ENCODE data around the gene AZU1.
A peak's percentile ranks its signal among the peaks of the same experiment; 100 is the strongest.

AZU1 gene

DNA sequence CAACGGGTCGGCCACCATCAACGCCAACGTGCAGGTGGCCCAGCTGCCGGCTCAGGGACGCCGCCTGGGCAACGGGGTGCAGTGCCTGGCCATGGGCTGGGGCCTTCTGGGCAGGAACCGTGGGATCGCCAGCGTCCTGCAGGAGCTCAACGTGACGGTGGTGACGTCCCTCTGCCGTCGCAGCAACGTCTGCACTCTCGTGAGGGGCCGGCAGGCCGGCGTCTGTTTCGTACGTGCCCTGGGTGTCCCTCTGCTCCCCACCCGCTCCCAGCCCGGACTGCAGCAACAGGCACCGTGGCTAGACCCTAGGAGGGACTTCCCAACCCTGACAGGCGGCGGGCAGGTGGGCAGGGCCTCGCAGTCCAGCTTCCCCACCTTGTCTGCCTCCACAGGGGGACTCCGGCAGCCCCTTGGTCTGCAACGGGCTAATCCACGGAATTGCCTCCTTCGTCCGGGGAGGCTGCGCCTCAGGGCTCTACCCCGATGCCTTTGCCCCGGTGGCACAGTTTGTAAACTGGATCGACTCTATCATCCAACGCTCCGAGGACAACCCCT is 28.0 kb downstream of the AZU1 start:
- DNase-seq (ENCODE audit: low read depth): no peak

DNA sequence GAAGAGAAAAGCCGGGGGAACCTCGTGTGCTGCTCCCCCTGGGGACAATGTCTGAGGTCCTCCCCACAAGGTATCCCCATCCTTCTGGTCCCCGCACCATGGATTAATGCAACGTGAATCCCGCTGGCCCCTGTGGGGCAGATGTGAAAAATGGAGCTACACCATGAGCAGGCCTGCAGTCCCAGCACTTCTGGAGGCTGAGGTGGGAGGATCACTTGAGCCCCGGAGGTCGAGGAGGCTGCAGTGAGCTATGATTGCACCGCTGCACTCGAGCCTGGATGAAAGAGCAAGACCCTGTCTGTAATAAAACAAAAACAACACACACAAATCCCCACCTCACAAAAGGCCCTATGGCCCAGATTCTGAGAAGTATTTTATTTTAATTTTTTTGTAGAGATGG is 30.6 kb downstream of the AZU1 start:
- DNase-seq (ENCODE audit: low read depth): no peak

DNA sequence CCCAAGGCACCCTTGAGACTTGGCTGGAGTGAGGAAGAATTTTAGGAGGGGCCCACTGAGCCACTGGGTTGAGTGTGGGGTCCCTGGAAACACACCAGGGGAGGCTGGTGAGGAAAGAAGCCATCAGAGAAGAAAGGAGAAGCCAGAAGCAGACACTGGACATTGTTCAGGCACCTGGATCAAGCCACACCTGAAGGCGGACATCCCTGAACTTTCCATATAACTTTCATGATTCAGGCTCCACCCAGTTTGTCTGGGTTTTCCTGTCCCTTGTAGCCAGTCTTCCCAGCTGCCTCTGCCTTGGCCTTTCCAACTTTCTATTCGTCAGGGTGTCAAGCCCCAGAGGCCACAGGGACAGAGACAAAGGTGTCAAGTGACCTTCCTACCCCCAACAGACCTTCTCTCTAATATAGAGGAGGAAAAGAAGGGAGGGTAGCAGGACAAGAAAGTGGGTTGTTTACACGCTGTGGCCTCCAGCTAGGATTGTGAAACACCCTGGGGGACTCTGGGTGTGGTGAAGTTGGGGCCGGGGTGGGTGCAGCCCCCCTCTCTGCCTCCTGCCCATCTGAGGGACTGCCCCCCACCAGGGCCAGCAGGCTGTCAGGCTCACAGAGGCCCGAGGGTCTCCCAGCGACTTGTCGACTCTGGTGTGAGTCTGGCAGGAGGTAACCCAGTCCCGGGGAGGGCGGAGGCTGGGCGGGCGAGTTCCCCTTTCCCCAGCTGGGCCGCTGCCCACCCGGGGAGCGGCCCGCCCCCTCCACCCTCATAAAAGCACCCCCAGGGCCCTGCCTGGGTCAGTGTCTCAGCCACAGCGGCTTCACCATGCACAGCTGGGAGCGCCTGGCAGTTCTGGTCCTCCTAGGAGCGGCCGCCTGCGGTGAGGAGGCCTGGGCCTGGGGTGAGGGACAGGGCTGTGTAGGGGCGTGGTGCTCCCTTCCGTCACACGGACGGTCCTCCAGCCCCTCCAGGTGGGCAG is 31.5 kb downstream of the AZU1 start, which contains the start of gene CFD:
TSS of gene CFD (plus strand) at position 797 of the 976 bp plus-strand sequence. CDS start at position 823, 26 bp downstream.
- DNase-seq (ENCODE audit: low read depth): no peak

DNA sequence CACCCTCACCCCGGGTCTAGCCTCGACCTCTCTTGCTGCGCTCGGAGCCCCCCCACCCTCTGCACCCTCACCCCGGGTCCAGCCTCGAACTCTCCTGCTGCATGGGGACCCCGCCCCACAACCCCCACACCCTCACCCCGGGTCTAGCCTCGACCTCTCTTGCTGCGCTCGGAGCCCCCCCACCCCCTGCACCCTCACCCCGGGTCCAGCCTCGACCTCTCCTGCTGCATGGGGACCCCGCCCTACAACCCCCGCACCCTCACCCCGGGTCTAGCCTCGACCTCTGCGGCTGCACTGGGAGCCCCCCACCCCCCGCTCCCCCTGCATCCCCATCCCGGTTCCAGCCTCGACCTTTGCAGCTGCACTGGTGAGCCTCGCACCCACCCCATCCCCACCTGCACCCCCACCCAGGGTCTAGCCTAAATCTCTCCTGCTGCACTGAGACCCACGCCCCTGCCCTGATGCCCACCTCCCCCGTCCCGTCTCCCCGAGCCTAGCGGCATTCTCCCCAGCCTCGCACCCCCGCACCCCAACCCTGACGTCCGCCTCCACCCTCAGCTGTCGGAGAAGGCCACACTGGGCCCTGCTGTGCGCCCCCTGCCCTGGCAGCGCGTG is 33.6 kb downstream of the AZU1 start:
- DNase-seq (ENCODE audit: low read depth): no peak

DNA sequence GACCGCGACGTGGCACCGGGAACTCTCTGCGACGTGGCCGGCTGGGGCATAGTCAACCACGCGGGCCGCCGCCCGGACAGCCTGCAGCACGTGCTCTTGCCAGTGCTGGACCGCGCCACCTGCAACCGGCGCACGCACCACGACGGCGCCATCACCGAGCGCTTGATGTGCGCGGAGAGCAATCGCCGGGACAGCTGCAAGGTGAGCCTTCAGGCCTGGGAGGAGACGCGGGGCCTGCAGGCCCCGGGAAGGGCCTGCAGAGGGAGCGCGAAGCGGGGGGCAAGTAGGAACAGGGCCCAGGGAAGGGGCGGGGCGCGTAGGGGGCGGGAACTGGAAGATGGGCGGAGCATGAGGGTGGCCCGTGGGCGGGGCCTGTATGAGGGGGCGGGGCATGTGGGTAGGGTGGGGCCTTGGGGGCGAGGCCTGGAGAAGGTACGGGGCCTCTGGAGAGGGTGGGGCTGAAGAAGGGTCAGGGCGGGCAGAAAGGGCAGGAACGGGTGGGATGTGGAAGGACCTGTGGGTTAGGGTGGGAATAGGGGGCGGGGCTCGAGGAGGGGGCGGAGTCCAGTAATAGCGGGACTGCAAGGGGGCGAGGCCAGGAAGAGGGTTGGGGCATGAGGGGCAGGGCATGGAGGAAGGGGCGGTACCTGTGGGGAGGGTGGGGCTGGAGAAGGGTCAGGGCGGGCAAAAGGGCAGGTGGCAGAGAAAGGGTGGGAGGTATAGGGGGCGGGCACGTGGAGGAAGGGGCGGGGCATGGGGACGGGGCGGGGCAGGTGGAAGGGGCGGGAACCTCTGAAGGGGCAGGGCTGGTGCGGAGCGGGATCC is 34.3 kb downstream of the AZU1 start:
- DNase-seq (ENCODE audit: low read depth): peak; percentile 33

DNA sequence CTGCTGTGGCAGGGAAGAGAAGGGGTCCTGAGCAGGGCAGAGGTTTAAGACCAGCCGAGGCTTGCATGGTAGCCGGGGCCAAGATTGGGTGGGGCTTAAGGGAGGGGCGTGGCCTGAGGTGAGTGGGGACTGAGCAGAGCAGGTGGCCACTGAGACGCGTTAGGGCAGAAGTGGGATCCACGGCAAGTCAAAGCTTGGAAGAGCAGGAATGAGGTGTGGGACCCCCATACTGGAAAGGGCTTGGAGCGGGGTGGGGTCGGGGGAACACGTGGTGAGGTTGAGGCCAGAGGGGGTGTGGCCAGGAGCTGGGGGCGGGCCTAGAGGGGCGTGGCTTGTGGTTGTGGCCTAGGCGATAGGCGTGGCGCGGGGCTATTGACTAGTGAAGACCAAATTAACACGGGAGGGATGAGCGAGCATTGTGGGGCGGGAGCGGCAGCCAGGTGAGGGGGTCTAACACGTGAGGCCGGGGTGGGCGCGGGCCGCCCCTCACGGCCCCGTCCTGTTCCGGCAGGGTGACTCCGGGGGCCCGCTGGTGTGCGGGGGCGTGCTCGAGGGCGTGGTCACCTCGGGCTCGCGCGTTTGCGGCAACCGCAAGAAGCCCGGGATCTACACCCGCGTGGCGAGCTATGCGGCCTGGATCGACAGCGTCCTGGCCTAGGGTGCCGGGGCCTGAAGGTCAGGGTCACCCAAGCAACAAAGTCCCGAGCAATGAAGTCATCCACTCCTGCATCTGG is 35.1 kb downstream of the AZU1 start:
- DNase-seq (ENCODE audit: low read depth): peak; percentile 70

DNA sequence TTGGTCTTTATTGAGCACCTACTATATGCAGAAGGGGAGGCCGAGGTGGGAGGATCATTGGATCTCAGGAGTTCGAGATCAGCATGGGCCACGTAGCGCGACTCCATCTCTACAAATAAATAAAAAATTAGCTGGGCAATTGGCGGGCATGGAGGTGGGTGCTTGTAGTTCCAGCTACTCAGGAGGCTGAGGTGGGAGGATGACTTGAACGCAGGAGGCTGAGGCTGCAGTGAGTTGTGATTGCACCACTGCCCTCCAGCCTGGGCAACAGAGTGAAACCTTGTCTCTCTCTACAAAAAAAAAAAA is 35.6 kb downstream of the AZU1 start:
- DNase-seq (ENCODE audit: low read depth): no peak

DNA sequence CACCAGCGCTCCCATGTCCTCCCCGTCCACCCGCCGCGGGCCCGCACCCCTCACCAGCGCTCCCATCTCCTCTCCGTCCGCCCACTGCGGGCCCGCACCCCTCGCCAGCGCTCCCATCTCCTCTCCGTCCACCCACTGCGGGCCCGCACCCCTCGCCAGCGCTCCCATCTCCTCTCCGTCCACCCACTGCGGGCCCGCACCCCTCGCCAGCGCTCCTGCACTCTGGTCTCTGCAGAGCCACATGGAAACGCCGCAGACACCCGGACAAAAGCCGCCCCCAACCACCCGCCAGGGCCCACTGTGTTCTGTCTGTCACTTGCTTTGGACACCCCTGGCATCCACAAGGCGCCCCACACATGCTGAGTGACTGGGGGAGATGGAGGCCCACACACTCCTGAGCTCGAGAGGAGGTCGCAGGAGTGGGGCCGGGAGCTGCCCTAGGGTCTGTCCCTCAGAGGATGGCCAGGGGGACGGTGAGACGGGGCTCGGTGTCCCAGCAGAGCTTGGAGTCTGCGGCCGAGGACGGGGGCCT is 39.2 kb downstream of the AZU1 start:
- DNase-seq (ENCODE audit: low read depth): no peak

DNA sequence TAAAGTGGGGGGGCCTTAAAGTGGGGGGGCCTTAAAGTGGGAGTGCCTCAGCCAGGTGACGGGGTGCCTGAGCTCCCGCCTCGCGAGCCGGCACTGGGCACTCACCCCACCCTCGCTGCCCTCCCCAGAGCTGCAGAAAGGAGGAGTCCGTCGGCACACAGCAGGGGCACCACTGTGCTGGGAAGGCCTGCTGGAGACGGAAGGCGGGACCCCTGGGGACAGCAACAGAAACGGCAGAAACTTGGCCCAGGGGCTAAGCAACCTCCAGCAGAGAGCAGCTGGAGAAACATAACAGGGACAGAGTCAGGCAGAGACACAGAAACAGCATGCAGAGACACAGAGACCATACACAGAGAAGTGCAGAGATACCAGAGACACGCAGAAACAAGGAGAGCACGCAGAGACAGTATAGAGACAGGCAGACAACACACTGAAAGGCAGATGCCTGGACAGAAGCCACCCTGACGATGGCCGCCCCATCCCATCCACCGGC is 39.7 kb downstream of the AZU1 start:
- no peak for DNase-seq (ENCODE audit: low read depth)

DNA sequence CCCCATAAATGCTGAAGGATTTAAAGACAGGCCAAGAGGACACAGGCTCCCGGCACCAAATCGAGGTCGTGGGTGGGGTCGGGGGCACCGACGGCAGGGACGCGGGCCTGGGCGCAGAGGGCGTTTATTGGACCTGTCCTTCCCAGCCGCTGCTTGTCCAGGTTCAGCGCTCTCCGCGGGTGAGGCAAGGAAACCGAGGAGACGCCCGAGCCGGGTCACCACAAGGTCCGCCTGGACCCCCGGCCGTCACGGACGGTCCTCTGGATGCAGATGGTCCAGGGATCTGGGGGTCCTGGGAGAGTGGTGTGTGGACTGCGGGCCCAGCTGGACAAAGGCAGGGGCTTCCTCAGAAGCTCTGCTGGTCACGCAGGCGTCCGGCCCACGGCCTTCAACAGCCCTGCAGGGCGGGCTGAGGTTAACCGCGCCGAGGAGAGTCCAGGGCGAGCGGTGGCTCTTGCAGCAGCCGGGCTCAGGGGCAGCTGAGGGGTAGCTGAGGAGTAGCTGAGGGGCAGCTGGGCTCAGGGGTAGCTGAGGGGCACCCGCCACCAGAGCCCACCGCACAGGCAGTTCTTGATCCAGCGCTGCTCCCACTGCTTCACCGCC is 40.3 kb downstream of the AZU1 start:
- no peak for DNase-seq (ENCODE audit: low read depth)

DNA sequence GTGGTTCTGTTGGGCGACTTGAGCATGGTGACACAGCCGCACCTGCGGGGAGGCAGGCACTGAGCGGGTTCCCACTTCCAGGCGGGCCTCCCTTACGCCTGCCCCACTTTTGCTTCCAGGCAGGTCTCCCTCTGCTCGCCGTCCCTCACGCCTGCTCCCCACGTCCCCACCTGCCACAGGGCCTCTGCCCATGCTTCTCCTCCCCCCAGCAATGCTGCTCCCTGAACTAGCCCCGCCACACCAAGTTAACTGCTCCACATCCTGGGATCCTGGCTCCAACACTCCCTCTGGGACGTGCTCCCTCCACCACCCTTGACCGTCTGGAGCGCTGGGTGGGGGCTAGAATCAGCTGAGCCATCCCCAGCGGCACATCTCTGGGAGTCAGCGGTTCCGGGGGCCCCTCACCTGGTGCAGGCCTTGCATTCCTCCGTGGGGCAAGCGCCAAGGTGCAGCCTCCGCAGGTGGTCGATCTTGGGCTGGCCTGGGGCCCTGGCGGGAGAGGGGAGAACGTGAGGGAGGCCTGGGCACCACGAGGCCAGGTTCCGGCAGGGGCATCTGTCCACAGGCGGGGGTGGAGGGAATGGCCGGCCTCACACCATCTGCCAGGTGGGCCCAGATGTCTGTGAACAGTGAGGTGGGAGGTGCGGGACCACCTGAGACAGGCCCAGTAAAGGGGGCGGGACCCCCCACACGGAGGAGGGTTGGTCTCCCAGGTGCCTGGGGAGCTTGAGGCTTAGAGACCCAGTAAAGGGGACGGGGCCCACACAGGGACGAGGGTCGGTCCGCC is 41.0 kb downstream of the AZU1 start:
- DNase-seq (ENCODE audit: low read depth): no peak

DNA sequence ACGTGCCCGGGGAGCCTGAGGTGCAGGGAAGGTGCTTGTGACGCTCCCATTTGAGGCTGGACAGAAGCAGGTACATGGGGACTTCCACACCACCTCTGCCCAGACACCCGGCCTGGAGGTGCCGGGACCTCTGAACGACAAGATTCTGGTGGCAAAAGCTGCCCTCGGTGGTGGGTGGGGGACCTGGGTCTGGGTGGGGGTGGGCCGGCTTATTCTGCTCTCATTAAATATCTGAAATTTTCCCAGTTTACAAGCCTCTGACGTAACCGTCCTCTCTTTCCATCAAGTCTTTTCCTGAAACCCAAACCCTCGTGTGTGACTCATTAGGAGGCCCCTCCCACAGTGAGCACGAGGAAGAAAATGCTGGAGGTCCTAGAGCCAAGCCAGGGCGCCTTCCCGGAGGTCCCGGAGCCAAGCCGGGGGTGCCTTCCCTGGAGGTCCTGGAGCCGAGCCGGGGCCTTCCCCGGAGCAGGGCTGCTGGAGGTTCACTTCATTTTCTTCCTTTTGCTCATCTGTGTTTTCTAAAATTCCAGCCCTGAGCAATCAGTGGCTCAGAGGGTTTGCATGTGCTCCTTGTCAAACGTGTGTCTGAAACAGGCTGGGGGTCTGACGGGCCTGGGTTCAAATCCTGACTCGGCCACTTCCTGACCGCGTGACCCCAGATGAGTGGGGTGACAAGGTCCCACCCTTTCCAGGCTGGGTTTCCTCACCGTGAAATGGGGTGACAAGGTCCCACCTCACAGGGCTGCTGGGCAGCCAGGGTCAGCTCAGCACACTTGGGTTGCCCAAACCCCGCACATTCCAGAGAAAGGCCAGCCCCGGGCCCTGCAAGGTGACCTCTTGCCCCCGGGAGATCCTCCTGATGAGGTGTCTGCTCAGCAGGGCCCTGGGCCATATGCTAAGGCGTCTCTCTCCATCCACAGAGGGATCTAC is 41.9 kb downstream of the AZU1 start:
- peak; percentile 97 for DNase-seq (ENCODE audit: low read depth)

DNA sequence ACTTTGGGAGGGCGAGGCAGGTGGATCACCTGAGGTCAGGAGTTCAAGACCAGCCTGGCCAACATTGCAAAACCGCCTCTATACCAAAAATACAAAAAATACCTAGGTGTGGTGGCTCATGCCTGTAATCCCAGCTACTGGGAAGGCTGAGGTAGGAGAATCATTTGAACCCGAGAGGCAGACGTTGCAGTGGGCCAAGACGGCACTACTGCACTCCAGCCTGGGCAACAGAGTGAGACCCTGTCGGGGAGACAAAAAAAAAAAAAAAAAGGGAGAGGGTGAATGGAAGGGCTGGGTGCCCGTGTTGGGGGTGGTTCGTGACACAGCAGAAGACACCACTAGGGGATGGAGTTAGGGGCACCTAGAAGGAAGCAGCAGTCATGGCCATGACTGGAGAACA is 42.7 kb downstream of the AZU1 start:
- DNase-seq (ENCODE audit: low read depth): no peak

DNA sequence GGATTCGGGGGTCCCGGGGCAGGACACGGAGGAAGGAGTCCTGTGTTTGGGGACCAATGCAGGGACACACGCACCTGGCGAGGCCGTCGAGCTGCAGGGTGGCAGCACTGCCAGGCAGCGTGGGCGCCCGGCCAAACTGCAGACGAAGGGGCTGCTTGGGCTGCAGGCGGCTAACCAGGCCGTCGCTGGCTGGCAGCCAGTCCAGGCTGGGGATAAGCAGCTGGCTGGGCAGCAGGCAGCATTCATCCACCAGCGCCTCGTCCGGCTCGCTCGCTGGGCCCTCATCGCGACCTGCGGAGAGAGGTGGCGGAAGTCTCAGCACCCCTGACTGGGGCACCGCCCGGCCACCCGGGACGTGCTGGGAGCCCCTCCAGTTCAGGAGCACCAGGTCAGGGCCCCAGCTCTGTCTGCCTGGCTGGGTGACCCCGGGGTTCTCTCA is 43.3 kb downstream of the AZU1 start:
- no peak for DNase-seq (ENCODE audit: low read depth)

DNA sequence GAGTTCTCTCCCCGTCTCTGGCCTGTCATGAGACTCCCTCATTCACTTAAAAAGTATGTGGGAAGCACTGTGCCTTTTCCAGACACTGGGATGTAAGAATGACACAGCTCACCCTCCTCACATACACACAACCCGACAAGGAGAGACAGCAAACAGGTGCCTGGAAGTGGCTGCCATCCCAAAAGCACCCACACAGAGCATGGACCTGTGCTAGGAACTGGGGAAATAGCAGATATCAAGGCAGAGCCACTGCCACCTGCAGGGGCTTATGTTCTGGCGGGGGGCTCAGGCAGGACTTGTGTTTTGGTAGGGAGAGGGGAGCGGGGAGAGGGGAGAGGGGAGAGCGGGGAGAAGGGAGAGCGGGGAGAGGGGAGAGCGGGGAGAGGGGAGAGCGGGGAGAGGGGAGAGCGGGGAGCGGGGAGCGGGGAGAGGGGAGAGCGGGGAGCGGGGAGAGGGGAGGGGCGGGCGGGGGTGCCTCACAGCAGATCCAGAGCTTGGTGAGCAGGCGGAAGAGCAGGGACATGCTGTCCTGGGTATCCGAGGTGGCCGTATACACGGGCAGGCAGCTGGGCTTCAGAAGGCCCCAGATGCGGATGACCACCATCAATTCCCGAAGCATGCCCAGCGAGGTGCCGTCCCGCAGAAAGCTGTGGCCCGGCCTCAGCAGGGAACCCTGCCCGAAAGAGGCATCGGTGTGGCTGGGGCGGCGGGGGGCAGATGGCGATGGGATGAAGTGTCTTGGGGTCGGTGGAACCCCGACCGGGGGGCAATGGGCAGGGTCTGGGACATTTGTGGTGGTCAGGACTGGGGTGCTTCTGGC is 44.0 kb downstream of the AZU1 start:
- no peak for DNase-seq (ENCODE audit: low read depth)

DNA sequence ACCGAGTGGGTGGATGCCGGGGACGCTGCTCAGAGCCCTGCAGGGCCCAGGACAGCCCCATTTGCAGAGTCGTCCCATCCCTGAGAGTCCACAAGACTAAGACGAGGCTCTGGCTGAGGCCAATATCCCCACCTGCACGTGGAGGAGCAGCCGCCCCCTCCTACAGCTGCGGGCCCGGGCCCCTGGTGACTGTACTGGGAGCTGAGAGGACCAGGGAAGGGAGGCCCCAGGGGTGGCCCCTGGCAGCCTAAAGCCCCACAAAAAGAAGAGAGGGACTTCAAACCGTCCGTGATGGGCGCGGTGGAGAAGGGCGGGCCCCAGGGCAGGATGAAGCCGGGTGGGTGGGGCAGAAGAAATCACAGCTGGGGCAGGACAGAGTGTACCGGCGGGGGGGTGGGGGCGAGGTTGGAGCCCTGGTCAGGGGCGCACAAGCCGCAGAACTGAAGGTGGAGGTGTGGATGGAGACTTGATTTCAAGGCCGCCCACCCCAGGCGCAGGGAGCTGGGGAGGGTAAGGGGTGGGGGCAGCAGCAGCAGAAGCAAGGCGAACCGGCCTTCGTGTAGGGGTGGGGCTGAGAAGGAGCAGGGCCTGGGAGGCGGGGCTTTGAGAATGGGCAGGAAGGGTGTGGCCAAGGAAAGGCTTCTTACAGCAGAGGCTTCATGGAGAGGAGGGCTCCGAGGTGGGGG is 44.8 kb downstream of the AZU1 start:
- DNase-seq (ENCODE audit: low read depth): peak; percentile 42

DNA sequence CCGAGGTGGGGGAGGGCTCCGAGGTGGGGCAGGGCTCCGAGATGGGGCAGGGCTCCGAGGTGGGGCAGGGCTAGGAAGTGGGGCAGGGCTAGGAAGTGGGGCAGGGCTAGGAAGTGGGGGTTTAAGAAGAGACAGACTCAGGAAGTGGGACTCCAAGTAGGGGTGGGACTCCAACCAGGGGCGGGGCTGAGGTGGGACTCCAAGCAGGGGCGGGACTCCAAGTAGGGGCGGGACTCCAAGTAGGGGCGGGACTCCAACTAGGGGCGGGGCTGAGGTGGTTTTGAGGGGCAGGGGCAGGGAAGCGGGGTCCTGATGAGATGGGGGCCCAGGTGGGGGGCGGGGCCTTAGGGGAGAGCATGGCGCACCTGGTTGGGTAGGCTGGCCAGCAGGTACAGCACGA is 45.4 kb downstream of the AZU1 start:
- peak; percentile 43 for DNase-seq (ENCODE audit: low read depth)
